SK-N-SH treated with all-trans-retinoic acid at 6 μM for 48 hours (cell line): ENCODE measurements around the gene JDP2.

Source experiments
- ATAC-seq: fragments of 200-7000 bp; cut with Tn5 transposase; 3 replicates; pipeline ENCODE4 v1.9.1; 2020; ENCODE audit warnings: mild to moderate bottlenecking, moderate library complexity
- BACH2 ChIP-seq: fragments of 250-450 bp; sonication (Bioruptor Pico); IDR thresholded peaks from 2 replicates; pipeline ENCODE4 v1.9.0; 2021; ENCODE audit warnings: mild to moderate bottlenecking, borderline replicate concordance
- CSDC2 ChIP-seq: fragments of 250-450 bp; sonication (Bioruptor Pico); IDR thresholded peaks from 2 replicates; pipeline ENCODE4 v1.5.0; 2020; ENCODE audit warnings: mild to moderate bottlenecking, moderate library complexity
- ESRRG ChIP-seq: fragments of 250-450 bp; sonication (Bioruptor Pico); IDR thresholded peaks from 2 replicates; pipeline ENCODE4 v1.6.1; 2021; ENCODE audit warnings: mild to moderate bottlenecking
- GLIS3 ChIP-seq: fragments of 250-450 bp; sonication (Bioruptor Pico); IDR thresholded peaks from 2 replicates; pipeline ENCODE4 v1.5.0; 2020; ENCODE audit warnings: mild to moderate bottlenecking, moderate library complexity
- OSR1 ChIP-seq: fragments of 250-450 bp; sonication (Bioruptor Pico); IDR thresholded peaks from 2 replicates; pipeline ENCODE4 v1.8.0; 2022; ENCODE audit warnings: moderate library complexity, mild to moderate bottlenecking, inconsistent platforms
- PPARA ChIP-seq: fragments of 250-450 bp; sonication (Bioruptor Pico); IDR thresholded peaks from 2 replicates; pipeline ENCODE4 v1.5.0; 2020; ENCODE audit warnings: mild to moderate bottlenecking, borderline replicate concordance
- RARB ChIP-seq: fragments of 250-450 bp; sonication (Bioruptor Pico); IDR thresholded peaks from 2 replicates; pipeline ENCODE4 v1.8.0; 2021; ENCODE audit warnings: mild to moderate bottlenecking, moderate library complexity
- SNAI2 ChIP-seq: fragments of 250-450 bp; sonication (Bioruptor Pico); IDR thresholded peaks from 2 replicates; pipeline ENCODE4 v1.5.0; 2020; ENCODE audit warnings: mild to moderate bottlenecking, moderate library complexity
- TOX ChIP-seq: fragments of 250-450 bp; sonication (Bioruptor Pico); IDR thresholded peaks from 2 replicates; pipeline ENCODE4 v1.8.0; 2021; ENCODE audit warnings: mild to moderate bottlenecking, moderate library complexity, borderline replicate concordance
- ZC3H10 ChIP-seq: fragments of 250-450 bp; sonication (Bioruptor Pico); IDR thresholded peaks from 2 replicates; pipeline ENCODE4 v1.5.1; 2021; ENCODE audit warnings: mild to moderate bottlenecking, moderate library complexity
- ZFP3 ChIP-seq: fragments of 250-450 bp; sonication (Bioruptor Pico); IDR thresholded peaks from 2 replicates; pipeline ENCODE4 v1.5.0; 2020; ENCODE audit warnings: mild to moderate bottlenecking, moderate library complexity
- ZNF565 ChIP-seq: fragments of 450-650 bp; formaldehyde crosslinking; conservative IDR thresholded peaks from 2 replicates; pipeline ENCODE4 v1.5.0; 2020; ENCODE audit warnings: low read depth, mild to moderate bottlenecking, moderate library complexity
- ZNF70 ChIP-seq: fragments of 450-650 bp; formaldehyde crosslinking; IDR thresholded peaks from 2 replicates; pipeline ENCODE4 v1.5.0; 2020; ENCODE audit warnings: mild to moderate bottlenecking, moderate library complexity
- ZNF8 ChIP-seq: fragments of 450-650 bp; formaldehyde crosslinking; IDR thresholded peaks from 2 replicates; pipeline ENCODE4 v1.5.0; 2020; ENCODE audit warnings: mild to moderate bottlenecking, moderate library complexity
- TF ChIP-seq, protein P1 (sequence below): fragments of 250-450 bp; sonication (Bioruptor Pico); IDR thresholded peaks from 2 replicates; pipeline ENCODE4 v1.8.0; 2020; ENCODE audit warnings: mild to moderate bottlenecking, moderate library complexity, borderline replicate concordance
- TF ChIP-seq, protein P2 (sequence below): fragments of 250-450 bp; sonication (Bioruptor Pico); IDR thresholded peaks from 2 replicates; pipeline ENCODE4 v1.5.1; 2020; ENCODE audit warnings: low read depth, mild to moderate bottlenecking, moderate library complexity
- TF ChIP-seq, protein P3 (sequence below): fragments of 250-450 bp; sonication (Bioruptor Pico); IDR thresholded peaks from 2 replicates; pipeline ENCODE4 v1.5.0; 2020; ENCODE audit warnings: mild to moderate bottlenecking, moderate library complexity
- TF ChIP-seq, protein P4 (sequence below): fragments of 250-450 bp; sonication (Bioruptor Pico); IDR thresholded peaks from 2 replicates; pipeline ENCODE4 v1.8.0; 2021; ENCODE audit warnings: low read depth, mild to moderate bottlenecking, moderate library complexity, borderline replicate concordance

Gene JDP2

DNA sequence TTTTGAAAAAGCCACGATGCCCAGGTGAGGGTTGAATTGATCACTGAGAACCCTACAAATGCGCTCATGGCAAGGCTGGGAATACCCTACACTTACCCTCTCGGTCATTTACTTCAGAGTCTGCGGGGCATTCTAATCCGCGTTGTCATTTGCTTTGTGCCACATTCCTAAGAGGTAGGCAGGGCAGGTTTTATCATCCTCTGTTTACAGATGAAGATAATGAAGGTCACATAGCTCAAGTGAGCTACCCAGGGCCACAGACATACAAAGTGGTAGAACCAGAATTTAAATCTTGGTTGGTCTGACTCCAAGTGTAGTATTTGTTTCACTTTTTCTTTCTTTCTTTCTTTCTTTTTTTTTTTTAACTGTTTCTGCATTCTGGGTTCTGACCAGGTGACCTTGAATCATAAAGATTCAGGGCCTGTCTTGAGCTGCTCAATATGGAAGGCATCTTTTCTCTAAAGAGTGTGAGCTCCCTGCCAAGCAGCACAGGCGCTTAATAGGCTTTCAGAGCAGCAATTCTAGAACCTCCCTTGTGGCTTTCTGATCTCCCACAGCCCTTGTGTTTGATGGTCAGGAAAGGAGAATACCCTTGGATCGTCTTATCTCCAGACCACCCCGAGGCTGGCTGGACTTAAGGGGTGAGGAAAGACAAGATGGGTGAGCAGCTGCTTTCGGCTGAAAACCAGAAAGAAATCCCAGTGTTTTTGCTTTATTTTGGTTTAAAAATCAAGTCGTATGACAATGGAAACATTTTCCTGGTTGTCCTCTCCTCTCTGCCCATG lies 93.8 kb downstream of the JDP2 start:
- ATAC-seq: no peak
- TF ChIP-seq ZC3H10 (CRISPR knock-in tag) (no peak), OSR1 (CRISPR knock-in tag) (no peak), ZNF8 (CRISPR knock-in tag) (no peak)

DNA sequence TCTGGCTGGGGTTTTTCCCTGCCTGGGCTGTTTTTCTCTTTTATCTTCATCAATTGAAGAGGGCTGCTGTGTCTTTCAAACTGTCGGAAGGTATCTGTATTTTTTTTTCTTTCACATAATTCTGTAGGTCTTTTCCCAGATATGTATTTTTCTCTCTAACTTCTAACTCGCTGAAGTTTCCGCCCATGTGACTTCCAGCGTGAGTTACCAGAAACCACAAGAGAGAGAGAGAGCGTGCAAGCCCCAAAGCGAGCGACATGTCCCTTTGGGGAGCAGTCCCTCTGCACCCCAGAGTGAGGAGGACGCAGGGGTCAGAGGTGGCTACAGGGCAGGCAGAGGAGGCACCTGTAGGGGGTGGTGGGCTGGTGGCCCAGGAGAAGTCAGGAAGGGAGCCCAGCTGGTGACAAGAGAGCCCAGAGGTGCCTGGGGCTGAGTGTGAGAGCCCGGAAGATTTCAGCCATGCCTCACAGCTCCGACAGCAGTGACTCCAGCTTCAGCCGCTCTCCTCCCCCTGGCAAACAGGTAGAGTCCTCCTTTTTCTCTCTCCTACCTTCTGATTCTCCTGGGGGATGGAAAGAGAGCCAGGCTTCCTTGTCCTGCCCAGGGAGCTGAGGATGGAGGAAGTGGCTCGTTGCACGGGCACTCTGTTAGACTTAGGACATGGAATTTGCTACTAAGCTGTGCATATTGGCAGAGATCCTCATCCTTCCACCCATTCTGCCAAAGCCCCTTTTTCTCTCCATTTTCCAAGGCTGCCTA lies 94.6 kb downstream of the JDP2 start, which contains the start of gene BATF:
BATF (plus strand) TSS at position 246 of the 759 bp plus-strand sequence; CDS start at position 460, 214 bp downstream.
- TF ChIP-seq, protein P1, sequence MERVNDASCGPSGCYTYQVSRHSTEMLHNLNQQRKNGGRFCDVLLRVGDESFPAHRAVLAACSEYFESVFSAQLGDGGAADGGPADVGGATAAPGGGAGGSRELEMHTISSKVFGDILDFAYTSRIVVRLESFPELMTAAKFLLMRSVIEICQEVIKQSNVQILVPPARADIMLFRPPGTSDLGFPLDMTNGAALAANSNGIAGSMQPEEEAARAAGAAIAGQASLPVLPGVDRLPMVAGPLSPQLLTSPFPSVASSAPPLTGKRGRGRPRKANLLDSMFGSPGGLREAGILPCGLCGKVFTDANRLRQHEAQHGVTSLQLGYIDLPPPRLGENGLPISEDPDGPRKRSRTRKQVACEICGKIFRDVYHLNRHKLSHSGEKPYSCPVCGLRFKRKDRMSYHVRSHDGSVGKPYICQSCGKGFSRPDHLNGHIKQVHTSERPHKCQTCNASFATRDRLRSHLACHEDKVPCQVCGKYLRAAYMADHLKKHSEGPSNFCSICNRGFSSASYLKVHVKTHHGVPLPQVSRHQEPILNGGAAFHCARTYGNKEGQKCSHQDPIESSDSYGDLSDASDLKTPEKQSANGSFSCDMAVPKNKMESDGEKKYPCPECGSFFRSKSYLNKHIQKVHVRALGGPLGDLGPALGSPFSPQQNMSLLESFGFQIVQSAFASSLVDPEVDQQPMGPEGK: no peak
- TF ChIP-seq ESRRG (CRISPR knock-in tag) (no peak), SNAI2 (no peak), GLIS3 (CRISPR knock-in tag) (no peak), ZFP3 (CRISPR knock-in tag) (no peak), ZNF8 (CRISPR knock-in tag) (no peak), TOX (no peak), BACH2 (CRISPR knock-in tag) (no peak), ZNF565 (CRISPR knock-in tag) (no peak), RARB (no peak), CSDC2 (no peak), ZNF70 (no peak), PPARA (CRISPR knock-in tag) (no peak)
- TF ChIP-seq, protein P2, sequence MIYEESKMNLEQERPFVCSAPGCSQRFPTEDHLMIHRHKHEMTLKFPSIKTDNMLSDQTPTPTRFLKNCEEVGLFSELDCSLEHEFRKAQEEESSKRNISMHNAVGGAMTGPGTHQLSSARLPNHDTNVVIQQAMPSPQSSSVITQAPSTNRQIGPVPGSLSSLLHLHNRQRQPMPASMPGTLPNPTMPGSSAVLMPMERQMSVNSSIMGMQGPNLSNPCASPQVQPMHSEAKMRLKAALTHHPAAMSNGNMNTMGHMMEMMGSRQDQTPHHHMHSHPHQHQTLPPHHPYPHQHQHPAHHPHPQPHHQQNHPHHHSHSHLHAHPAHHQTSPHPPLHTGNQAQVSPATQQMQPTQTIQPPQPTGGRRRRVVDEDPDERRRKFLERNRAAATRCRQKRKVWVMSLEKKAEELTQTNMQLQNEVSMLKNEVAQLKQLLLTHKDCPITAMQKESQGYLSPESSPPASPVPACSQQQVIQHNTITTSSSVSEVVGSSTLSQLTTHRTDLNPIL (CRISPR knock-in tag): no peak
- TF ChIP-seq, protein P3, sequence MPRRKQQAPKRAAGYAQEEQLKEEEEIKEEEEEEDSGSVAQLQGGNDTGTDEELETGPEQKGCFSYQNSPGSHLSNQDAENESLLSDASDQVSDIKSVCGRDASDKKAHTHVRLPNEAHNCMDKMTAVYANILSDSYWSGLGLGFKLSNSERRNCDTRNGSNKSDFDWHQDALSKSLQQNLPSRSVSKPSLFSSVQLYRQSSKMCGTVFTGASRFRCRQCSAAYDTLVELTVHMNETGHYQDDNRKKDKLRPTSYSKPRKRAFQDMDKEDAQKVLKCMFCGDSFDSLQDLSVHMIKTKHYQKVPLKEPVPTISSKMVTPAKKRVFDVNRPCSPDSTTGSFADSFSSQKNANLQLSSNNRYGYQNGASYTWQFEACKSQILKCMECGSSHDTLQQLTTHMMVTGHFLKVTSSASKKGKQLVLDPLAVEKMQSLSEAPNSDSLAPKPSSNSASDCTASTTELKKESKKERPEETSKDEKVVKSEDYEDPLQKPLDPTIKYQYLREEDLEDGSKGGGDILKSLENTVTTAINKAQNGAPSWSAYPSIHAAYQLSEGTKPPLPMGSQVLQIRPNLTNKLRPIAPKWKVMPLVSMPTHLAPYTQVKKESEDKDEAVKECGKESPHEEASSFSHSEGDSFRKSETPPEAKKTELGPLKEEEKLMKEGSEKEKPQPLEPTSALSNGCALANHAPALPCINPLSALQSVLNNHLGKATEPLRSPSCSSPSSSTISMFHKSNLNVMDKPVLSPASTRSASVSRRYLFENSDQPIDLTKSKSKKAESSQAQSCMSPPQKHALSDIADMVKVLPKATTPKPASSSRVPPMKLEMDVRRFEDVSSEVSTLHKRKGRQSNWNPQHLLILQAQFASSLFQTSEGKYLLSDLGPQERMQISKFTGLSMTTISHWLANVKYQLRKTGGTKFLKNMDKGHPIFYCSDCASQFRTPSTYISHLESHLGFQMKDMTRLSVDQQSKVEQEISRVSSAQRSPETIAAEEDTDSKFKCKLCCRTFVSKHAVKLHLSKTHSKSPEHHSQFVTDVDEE (CRISPR knock-in tag): no peak
- ATAC-seq: no peak

DNA sequence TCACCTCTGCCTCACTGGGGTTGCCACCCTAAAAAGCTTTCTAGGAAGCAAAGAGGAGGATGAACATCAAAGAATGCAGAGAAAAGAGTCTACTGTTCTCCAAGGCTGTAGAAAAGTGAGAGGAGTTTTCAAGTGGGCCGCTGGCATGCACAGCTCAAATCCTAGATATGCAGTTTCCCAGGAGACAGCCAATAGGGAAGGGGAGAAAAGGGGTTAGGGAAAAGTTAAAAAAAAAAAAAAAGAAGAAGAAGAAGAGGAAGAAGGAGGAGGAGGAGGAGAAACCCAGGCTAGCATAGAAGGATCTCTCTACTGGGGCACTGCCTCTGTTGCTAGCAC lies 95.1 kb downstream of the JDP2 start:
- ATAC-seq: no peak
- no peak for TF ChIP-seq BACH2 (CRISPR knock-in tag)
- TF ChIP-seq ZC3H10 (CRISPR knock-in tag): no peak
- TF ChIP-seq PPARA (CRISPR knock-in tag): no peak
- TF ChIP-seq, protein P2 (CRISPR knock-in tag): no peak
- TF ChIP-seq, protein P4, sequence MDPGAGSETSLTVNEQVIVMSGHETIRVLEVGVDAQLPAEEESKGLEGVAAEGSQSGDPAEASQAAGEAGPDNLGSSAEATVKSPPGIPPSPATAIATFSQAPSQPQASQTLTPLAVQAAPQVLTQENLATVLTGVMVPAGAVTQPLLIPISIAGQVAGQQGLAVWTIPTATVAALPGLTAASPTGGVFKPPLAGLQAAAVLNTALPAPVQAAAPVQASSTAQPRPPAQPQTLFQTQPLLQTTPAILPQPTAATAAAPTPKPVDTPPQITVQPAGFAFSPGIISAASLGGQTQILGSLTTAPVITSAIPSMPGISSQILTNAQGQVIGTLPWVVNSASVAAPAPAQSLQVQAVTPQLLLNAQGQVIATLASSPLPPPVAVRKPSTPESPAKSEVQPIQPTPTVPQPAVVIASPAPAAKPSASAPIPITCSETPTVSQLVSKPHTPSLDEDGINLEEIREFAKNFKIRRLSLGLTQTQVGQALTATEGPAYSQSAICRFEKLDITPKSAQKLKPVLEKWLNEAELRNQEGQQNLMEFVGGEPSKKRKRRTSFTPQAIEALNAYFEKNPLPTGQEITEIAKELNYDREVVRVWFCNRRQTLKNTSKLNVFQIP (CRISPR knock-in tag): no peak
- TF ChIP-seq ZFP3 (CRISPR knock-in tag): no peak
- TF ChIP-seq, all 23 proteins: peak for 0
